A172 (cell line): ENCODE results near the gene BAG1. TPM values are rescaled to one million over a fixed set of nuclear protein-coding genes. Genes with fewer than 3 reads are reported as not detected.
A peak's percentile ranks its signal among the peaks of the same experiment; 100 is the strongest.

ENCODE experiments used
- DNase-seq: peaks from one replicate; pipeline ENCODE4 v3.0.0-alpha.2; 2015; ENCODE audit warnings: low spot score
- total RNA-seq: library from RNA; depleted of rRNA; stranded (reverse); fragments of >200 nt; shearing (Covaris generic); gene quantifications from 2 replicates; pipeline ENCODE4 v1.2.3, GENCODE V29; 2014

The BAG1 gene
- total RNA-seq, 1 experiment from 2014 or later, result 30.7 TPM

DNA sequence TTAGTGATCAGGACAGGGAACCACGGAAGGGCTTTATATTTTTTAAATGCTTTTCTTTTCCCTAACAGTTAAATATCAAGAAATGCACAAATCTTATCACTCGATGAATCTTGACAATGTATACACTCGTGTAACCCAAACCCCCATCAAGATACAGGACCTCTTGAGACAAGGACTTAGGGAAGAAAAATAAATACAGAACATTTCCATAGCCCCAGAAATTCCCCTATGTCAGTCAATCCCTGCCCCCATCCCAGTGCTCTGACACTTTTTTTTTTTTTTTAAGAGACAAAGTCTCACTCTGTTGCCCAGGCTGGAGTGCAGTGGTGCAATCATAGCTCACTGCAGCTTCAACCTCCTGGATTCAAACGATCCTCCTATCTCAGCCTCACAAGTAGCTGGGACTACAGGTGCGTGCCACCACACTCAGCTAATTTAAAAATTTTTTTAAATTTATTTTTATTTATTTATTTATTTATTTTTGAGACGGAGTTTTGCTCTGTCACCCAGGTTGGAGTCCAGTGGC is 21.8 kb downstream of the BAG1 start:
- DNase-seq, result no peak

DNA sequence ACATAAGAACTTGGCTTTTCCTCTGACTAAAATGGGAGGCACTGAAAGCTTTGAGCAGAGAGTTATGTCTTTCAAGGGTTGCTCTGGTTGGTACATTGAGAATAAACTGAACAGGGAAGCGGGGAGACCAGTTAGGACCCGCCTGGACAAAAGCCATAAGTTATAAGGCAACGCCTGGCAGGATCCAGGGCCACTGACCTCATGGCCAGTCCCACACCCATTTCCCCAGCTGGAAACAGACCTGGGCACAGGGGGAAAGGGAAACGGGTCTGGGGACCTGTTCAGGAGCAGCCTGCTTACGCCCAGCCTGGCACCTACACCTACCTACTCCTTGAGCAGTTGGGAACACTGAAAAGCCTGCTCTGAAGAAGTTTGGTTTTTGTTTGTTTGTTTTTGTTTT is 23.2 kb downstream of the BAG1 start:
- no peak for DNase-seq

DNA sequence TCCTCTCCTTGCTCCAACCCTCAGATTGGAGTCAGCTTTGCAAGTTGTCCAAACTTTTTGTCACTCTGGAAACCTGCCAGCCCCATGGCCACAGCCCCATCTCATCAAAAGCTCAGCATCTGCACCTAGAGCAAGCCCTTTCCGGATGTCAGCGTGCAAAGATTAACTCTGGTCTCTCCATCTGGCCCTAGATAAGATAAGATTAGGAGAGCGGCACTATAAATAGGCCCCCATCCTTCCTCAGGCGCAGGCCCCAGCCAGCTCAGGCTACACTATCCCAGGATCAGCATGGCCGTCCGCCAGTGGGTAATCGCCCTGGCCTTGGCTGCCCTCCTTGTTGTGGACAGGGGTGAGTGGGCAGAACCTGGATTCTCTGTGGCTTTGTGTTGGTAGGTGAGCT is 24.6 kb downstream of the BAG1 start, which contains the start of gene SPINK4:
Gene SPINK4, plus strand, starts transcription at position 247 of the 400 bp plus-strand sequence. Its CDS starts 42 bp downstream, at position 289.
- DNase-seq, result peak; percentile 72

DNA sequence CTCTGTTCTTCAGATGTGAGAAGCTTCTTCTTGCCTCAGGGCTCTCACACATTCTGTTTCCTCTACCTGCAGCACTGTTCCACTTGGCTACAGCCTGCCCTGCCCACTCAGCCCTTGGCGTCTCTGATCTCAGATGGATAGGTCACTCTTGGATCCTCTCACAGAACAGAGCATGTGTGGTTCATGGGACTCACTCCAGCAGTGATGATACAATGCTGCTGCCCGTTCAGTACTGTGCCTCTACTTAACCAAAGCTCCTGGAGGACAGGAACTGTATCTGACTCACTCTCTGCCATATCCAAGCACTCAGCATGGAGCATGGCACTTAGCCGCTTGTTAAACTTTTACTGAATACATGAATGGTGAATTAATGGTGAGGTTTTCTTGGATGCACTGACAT is 27.9 kb downstream of the BAG1 start:
- no peak for DNase-seq

GRCh38 chr9:33234511-33235467 is 29.7 kb downstream of the BAG1 start:
- DNase-seq, result no peak

DNA sequence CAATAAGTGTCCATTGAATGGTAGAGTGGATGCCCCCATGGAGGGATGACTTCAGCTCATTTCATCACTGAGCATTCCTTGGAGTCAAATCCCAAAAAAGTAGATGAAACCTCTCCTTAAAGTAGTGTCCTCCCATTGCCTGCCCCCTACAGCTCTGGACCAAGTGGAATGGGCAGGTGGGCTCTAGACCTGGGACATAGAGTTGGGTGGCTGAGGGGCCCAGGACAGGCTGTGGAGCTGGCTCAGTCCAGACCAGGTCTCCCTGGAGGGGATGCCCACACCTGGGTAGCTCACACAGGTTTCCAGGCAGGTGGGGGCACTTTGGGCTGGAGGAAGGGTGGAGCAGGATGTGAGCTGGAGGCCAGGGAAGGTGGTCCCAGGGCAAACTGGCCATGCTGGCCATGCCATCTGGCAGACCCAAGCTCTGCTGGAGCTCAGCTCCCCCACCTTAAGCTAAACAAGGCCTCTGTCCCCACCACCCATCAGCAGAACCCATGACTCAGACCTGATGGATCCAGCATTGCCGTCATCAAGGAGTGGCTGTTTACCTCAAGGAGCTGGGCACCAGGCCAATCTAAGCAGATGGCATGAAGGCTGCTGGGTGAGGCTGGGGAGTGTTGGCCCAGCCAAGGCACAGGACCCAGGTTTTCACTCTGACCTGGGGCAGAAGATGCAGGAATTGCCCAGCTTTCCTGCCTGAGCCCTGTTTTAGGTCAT is 30.7 kb downstream of the BAG1 start:
- peak; percentile 93 for DNase-seq

DNA sequence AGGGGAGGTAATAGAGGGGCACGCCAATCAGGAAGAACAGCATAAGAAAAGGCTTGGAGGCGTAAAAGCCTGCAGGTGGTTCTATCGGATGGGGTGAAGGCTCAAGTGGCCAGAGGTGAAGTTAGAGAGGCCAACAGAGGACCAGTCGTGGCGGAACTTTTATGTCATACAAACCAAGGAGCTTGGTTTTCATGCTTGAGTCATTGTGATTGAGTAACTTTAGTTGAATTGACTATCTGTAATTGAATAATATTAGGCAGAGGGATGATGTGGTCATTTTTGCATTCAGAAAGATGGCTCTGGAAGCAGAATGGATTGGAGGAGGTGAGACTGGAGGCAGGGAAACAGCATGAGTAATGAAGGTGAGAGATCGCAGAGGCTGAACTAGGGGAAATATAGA is 31.7 kb downstream of the BAG1 start:
- DNase-seq, result no peak

GRCh38 chr9:33231623-33231942 is 32.9 kb downstream of the BAG1 start:
- no peak for DNase-seq

DNA sequence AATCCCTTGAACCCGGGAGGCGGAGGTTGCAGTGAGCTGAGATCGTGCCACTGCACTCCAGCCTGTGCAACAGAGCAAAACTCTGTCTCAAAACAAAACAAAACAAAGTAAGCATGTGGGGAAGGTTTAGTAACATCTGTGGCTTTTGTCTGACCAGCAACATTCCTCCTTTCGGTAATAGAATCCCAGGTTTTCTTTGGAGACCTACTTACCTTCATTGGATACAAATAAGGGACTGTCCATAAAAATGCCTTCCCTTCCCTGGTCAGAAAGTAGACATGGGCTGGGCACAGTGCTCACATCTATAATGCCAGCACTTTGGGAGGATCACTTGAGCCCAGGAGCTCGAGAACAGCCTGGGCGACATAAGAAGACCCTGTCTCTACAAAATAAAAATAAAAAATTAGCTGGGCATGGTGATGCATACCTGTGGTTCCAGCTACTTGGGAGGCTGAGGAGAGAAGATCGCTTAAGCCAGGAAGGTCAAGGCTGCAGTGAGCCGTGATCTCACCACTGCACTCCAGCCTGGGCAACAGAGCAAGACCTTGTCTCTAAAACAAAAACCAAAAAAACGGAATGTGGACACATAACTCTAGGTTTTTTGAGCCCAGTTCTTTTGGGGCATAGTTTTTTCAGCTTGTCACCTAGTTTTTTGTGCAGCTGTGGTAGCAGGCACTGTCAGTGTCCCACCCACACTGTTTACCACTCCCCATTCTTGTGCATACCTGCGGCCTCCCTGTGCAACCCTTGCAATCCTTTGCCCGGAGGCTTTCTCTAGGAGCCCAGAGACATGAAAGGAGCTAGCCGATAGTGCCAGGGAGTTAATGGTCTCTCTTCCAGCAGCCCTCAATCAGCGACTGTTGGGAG is 33.5 kb downstream of the BAG1 start:
- no peak for DNase-seq

DNA sequence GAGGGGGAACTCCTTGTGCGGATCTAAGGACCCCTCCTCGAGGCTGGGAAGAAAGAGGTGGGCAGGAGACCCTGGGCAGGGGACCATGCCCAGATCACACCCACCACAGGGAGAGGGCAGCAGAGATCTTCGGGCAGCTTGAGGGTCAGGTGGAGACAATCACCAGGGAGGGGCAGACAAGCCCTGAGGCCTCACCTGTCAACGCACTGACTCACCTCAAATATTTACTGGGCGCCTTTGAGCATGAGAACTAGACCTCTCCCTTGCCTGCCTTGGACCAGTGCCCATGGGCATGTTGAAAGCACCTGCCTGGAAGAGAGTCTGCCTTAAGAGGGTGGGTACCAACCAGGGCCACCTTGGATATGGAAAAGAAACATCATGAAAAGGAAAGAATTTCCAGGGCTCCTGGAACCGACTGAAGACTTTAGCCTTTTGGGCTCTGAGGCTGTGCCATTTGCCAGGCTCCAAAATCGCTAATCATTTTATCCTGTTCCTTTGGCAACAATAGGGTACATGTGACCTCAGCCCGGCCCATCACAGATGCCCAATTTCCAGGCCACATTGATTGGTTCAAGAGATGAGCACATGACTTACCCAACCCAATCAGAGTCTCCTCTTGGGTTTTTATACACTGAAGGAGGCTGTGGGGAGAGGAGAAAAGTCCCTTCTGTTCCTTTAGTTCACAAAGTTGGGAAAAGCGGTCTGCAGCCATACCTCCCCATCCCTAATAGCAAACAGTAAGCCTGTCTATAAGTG is 35.0 kb downstream of the BAG1 start:
- DNase-seq, result peak; percentile 59

DNA sequence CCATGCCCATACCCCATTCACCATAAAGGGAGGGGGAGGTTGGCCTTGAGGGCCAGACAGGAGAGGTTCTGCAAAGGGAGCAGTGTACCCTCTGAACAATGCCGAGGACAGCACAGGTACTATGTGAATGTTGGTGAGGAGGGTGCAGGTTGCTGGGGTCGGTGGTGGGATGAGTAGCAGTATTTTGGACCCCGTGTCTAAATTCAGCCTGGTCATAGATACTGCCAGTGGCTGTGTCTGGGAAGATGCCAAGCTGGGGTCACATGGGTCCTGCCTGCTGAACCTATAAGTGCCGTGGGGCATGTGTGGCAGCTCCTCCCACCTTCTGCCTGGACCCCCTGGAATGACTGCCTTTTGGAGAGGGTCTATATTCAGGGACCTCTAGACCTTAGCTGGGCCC is 35.9 kb downstream of the BAG1 start:
- no peak for DNase-seq

DNA sequence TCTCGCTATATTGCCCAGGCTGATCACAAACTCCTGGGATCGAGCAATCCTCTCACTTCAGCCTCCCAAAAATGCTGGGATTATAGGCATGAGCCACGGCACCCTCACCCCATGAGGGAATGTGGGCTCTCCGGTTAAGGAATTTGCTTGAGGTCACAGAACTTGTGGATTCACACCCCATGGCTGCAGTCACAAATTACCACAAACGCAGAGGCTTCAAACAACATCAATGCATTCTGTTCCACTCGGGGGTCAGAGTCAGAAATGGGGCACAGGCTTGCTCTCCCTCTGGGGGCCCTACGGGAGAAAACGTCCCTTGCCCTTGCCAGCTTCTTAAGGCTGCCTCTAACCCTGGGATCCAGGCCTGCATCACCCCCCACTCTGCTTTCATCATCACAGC is 36.8 kb downstream of the BAG1 start:
- no peak for DNase-seq

- DNase-seq, result no peak
Measured at GRCh38 chr9:33227008-33227398, 37.5 kb downstream of the BAG1 start.

DNA sequence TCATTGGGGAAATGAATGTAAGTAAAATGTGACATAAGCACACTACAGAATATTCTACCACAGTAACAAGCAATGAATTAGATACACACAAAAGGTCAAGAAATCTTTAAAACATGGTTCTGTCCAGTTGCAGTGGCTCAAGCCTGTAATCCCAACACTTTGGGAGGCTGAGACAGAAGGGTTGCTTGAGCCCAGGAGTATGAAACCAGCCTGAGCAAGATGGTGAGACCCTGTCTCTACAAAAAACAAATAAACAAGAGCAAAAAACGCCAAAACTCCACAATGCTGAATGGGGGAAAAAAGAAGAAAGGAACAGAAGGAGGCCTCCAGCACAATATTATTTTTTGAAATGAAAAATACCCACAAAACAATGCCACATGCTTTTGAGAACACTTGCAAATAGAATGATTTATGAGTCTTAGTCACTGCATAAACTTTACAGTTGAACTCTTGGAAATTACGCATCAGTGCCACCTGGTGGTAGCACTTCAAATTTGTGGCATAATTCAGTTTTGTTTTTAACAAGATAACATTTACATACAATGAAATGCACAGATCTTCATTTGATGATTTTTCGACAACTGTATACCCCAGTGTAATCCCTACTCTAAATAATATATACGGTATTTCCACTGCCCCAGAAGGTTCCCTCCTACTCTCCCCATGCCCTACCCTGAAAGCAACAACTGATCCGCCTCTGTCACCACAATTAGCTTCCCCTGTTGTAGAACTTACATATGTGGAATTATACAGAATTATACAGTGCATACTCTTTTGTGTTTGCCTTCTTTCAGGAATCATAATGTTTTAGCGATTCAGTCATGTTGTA is 39.0 kb downstream of the BAG1 start:
- DNase-seq, result peak; percentile 69

DNA sequence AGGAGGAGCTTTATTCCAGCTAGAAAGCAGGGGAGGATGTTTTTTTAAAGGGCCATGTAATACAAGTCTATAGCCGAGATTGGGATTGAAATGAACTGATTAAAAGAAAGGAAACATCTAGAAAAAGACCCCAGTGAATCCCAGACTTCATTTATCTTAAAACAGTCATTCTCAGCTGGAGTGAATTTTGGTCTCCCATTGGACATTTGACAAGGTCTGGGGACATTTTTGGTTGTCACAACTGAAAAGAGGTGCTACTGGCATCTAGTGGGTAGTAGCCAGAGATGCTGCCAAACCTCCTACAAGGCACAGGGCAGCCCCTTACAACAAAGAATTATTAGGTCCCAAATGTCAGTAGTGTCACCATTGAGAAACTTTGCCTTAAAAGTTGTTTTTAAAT is 40.8 kb downstream of the BAG1 start:
- DNase-seq, result no peak

- DNase-seq, result no peak
Measured at GRCh38 chr9:33222031-33222430, 42.5 kb downstream of the BAG1 start.

DNA sequence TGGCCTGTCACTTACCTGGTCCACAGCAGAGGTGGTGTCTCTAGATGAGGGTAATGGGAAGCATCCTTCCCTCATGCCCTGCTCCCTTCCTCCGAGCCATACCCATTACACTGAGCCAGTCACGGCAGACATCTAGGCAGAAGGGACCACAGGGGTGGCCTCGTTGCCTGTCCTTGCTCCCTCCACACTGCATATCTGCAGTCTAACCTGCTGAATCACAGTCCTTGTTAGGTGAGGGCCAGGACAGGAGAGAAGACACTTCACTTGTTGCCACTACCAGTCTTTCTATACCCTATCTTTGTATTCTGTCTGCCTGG is 43.0 kb downstream of the BAG1 start:
- no peak for DNase-seq

- DNase-seq, result no peak
Measured at GRCh38 chr9:33220681-33221567, 43.6 kb downstream of the BAG1 start.

DNA sequence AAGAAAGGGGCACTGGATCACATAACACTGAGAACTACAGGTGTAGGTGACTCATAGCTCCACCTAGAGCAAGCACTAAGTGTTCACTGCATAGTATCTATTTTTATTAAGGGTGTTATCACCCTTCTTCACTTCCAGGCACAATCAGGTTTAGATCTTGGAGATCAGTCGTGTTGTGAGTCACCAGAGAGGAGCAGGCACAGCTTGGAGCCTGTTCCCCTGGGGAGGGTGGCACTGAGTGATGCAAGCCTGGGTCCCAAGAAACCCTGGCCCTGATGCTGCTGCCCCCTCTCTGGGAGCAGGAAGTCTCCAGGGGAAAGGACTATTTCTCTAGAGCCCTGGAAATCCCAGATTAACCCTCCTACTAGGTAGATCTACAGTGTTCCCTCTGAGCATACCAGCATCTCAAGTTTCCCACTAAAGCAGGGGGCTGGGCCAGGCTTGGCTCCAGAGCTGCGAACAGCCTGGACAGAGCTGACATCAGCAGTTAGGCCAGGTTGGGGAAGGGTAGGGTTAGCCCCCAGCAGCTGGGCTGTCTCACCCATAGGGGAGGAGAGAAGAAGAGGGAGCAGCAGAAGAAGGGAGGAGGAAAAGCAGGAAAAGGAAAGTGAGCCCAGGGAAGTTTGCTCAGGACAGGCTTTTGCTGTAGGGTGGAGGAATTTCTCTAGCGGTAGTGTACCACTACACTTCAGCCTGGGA is 52.7 kb downstream of the BAG1 start:
- DNase-seq, result peak; percentile 40
